K562 (cell line): Measurements from ENCODE around the gene JMJD1C. TPM values are rescaled to one million over a fixed set of nuclear protein-coding genes. Genes with fewer than 3 reads are reported as not detected.

Experiments
- ATAC-seq: fragments of 200-7000 bp; cut with Tn5 transposase; 3 replicates; pipeline ENCODE4 v1.9.1; 2020; ENCODE audit warnings: moderate library complexity
- BruUV-seq: library from RNA; stranded (reverse); fragments of 400-500 nt; replicated peaks from 2 replicates; lab custom pipeline; 2021; lab: Mats Ljungman, UMichigan
- CTCF ChIA-PET: fragments of 300-600 bp; formaldehyde crosslinking; extraction: SDS; loops from one replicate; lab custom pipeline; 2021; ENCODE audit warnings: low intra/inter-chr PET ratio; lab: Yijun Ruan, JAX
- POLR2A ChIA-PET: fragments of 300-600, 350-650 bp; sonication (Branson Sonifier 250); formaldehyde crosslinking; extraction: SDS; loops from one replicate; lab custom pipeline; 2021; ENCODE audit warnings: antibody characterized with exemption, inconsistent platforms; lab: Yijun Ruan, JAX
- DNase-seq, 4 experiments: peaks; one replicate each; pipeline versions ENCODE4 v3.0.0 to v3.0.0-alpha.2; 2011 to 2018; ENCODE audit warnings: low spot score in 3 of 4, mixed read lengths in 3 of 4; ENCODE audit errors: extremely low read depth in 1 of 4
- FAIRE-seq: peaks from 2 replicates; lab custom pipeline; 2011; peaks lifted over from hg19 to GRCh38; lab: Jason Lieb, UNC
- H2AFZ ChIP-seq: 2 replicates; pipeline ENCODE4 v1.6.0; 2011; ENCODE audit warnings: low read depth, low read length, control low read depth, inconsistent platforms
- H3K27ac ChIP-seq: fragments of 200-600 bp; 3 replicates; pipeline ENCODE4 v1.8.0; 2011; ENCODE audit warnings: low read depth, mild to moderate bottlenecking, control low read depth, inconsistent platforms, low read length, moderate library complexity, mixed read lengths; ENCODE audit errors: extremely low read depth
- H3K27me3 ChIP-seq, 2 experiments: fragments of 300-600 bp in 1 of 2; 2 replicates in 1 of 2; 3 replicates in 1 of 2; pipeline versions ENCODE4 v1.6.0 to v1.8.0; 2011; ENCODE audit warnings: inconsistent platforms in 2 of 2, low read length in 2 of 2, mild to moderate bottlenecking in 1 of 2, mixed read lengths in 1 of 2, moderate library complexity in 1 of 2; ENCODE audit not compliant: control insufficient read depth in 2 of 2, insufficient read depth in 2 of 2
- H3K36me3 ChIP-seq: fragments of 300-600 bp; 3 replicates; pipeline ENCODE4 v1.8.0; 2011; ENCODE audit warnings: mild to moderate bottlenecking, low read length, inconsistent platforms; ENCODE audit not compliant: control insufficient read depth, insufficient read depth
- H3K4me1 ChIP-seq, 2 experiments: fragments of 200-600 bp in 1 of 2; replicated peaks in 1 of 2; 2 replicates in 1 of 2; 3 replicates in 1 of 2; pipeline versions ENCODE4 v1.5.1 to v1.8.0; 2011; ENCODE audit warnings: inconsistent platforms in 2 of 2, low read length in 2 of 2, mild to moderate bottlenecking in 1 of 2, mixed read lengths in 1 of 2, moderate library complexity in 1 of 2; ENCODE audit not compliant: control insufficient read depth in 2 of 2, insufficient read depth in 2 of 2
- H3K4me2 ChIP-seq: 2 replicates; pipeline ENCODE4 v1.6.1; 2011; ENCODE audit warnings: low read length, control low read depth, inconsistent platforms, mixed read lengths; ENCODE audit not compliant: insufficient read depth
- H3K4me3 ChIP-seq: fragments of 200-600 bp; sonication (generic), shearing (Covaris generic); 2 replicates; pipeline ENCODE4 v1.5.1; 2016; ENCODE audit warnings: control low read depth, inconsistent platforms
- H3K79me2 ChIP-seq: fragments of 200-600 bp; 3 replicates; pipeline ENCODE4 v1.8.0; 2011; ENCODE audit warnings: low read length, inconsistent platforms; ENCODE audit not compliant: control insufficient read depth, insufficient read depth
- H3K9ac ChIP-seq, 2 experiments: 2 replicates each; pipeline versions ENCODE4 v1.6.0 to v1.6.1; 2011; ENCODE audit warnings: low read depth in 2 of 2, low read length in 2 of 2, control low read depth in 1 of 2, inconsistent platforms in 1 of 2, mild to moderate bottlenecking in 1 of 2, mixed read lengths in 1 of 2; ENCODE audit not compliant: insufficient read depth in 1 of 2
- H3K9me1 ChIP-seq: one replicate; pipeline ENCODE4 v1.6.0; 2011; ENCODE audit warnings: inconsistent platforms, mild to moderate bottlenecking, low read length, moderate library complexity; ENCODE audit not compliant: control insufficient read depth, insufficient read depth
- H3K9me3 ChIP-seq: replicated peaks from 2 replicates; pipeline ENCODE4 v1.5.1; 2011; ENCODE audit warnings: low read depth, low read length, inconsistent platforms; ENCODE audit not compliant: control insufficient read depth, insufficient read depth
- H4K20me1 ChIP-seq: replicated peaks from 2 replicates; pipeline ENCODE4 v1.6.1; 2011; ENCODE audit warnings: low read length, inconsistent platforms, mixed read lengths; ENCODE audit not compliant: control insufficient read depth, insufficient read depth
- ARHGAP35 ChIP-seq: fragments of 450-650 bp; IDR thresholded peaks from 2 replicates; pipeline ENCODE4 v1.6.1; 2018; ENCODE audit not compliant: partially characterized antibody
- C11orf30 ChIP-seq: fragments of 450-650 bp; IDR thresholded peaks from 2 replicates; pipeline ENCODE4 v1.6.1; 2016; ENCODE audit warnings: low read depth, mild to moderate bottlenecking
- HES1 ChIP-seq: fragments of 450-650 bp; IDR thresholded peaks from 2 replicates; pipeline ENCODE4 v1.6.1; 2016; ENCODE audit warnings: low read depth, mild to moderate bottlenecking, moderate library complexity
- MAFF ChIP-seq: IDR thresholded peaks from 2 replicates; pipeline ENCODE4 v1.6.1; 2012; ENCODE audit warnings: low read length, improper control_type of control experiment
- MAFG ChIP-seq: fragments of 450-650 bp; conservative IDR thresholded peaks from 2 replicates; pipeline ENCODE4 v1.6.1; 2016; ENCODE audit warnings: missing genetic modification characterization, missing compliant biosample characterization
- MAFK ChIP-seq: IDR thresholded peaks from 2 replicates; pipeline ENCODE4 v1.6.1; 2011; ENCODE audit warnings: low read length, improper control_type of control experiment
- RAD21 ChIP-seq, 2 experiments: fragments of 250-450 bp in 1 of 2; fragments of 450-650 bp in 1 of 2; sonication (Bioruptor Pico) in 1 of 2; formaldehyde crosslinking in 1 of 2; IDR thresholded peaks in 1 of 2; conservative IDR thresholded peaks in 1 of 2; 2 replicates each; pipeline versions ENCODE4 v1.4.0 to v1.8.0; 2020 to 2022; ENCODE audit warnings: mild to moderate bottlenecking in 2 of 2, moderate library complexity in 1 of 2
- TARDBP ChIP-seq: fragments of 450-650 bp; IDR thresholded peaks from 2 replicates; pipeline ENCODE4 v1.6.1; 2016
- ZNF316 ChIP-seq: fragments of 450-650 bp; IDR thresholded peaks from 2 replicates; pipeline ENCODE4 v1.6.1; 2016
- WGBS: fragments of 100-300 bp; shearing (Covaris generic); methylation state at CpG from one replicate; pipeline ENCODE4 v1.1.6; 2016; ENCODE audit warnings: low coverage, mixed read lengths; ENCODE audit not compliant: insufficient coverage; ENCODE audit errors: missing lambda C conversion rate; 5-methylcytosine and 5-hydroxymethylcytosine counted together
- in situ Hi-C: fragments of 300-500 bp; cut with MboI; formaldehyde crosslinking; loops from 4 replicates; pipeline ENCODE4 v1.15.0; 2018; ENCODE audit warnings: inconsistent platforms, mixed read lengths
- intact Hi-C: fragments of 100-400 bp; cut with micrococcal nuclease; formaldehyde crosslinking; loops from 2 replicates; pipeline ENCODE4 v1.14.2; 2022
- polyA plus RNA-seq, 8 experiments: library from polyadenylated mRNA; depleted of rRNA in 4 of 8; stranded (reverse) in 5 of 8; unstranded in 3 of 8; fragments of >200 nt; fragmentation: Nextera tagmentation in 2 of 8; fragmentation: Illumina TruSeq in 1 of 8; extraction: Ambion mirVana in 2 of 8; extraction: Trizol in 1 of 8; gene quantifications; 2 replicates each; pipeline versions ENCODE4 v1.2.1 to v1.2.3, GENCODE V29; 2011 to 2014; ENCODE audit warnings: inconsistent platforms in 1 of 8, missing spikeins in 1 of 8
- total RNA-seq, 7 experiments: library from RNA; depleted of rRNA in 6 of 7; stranded (reverse); fragments of >200 nt in 6 of 7; fragmentation: Illumina TruSeq in 2 of 7; extraction: Trizol in 2 of 7; gene quantifications; 2 replicates each; pipeline versions ENCODE4 v1.2.1 to v1.2.3, GENCODE V29; 2011 to 2021; ENCODE audit warnings: low replicate concordance in 1 of 7
- TF ChIP-seq, protein P1 (sequence below): fragments of 250-450 bp; sonication (Bioruptor Pico); IDR thresholded peaks from 2 replicates; pipeline ENCODE4 v1.4.0; 2020; ENCODE audit warnings: mild to moderate bottlenecking, moderate library complexity

JMJD1C gene
- total and polyA plus RNA-seq, 9 of the 15 experiments (the other 6 are each of a cell fraction or from before 2014, with no cell fraction given), result 25.3 to 68.0 (median 47.2) TPM

DNA sequence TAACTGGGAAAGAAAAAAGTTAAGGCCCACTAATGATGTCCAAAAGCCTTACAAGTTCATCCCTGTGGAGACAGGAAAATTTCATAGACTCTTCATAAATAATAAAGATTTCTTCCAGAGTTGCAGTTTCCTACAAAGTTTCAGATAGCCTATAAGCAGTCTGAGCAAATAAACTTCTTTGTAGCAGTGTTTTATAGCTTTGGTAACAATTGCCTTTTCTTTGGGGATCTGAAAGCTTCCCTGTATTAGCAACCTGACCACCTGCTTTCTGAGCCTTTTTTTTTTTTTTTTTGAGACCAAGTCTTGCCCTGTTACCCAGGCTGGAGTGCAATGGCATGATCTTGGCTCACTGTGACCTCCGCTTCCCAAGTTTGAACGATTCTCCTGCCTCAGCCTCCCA lies 182.7 kb downstream of the JMJD1C start:
- Histone ChIP-seq H3K27ac (no peak overlapping the region), H3K4me2 (no peak overlapping the region), H3K27me3 (no peaks in the 10 kb centered on the region), H2AFZ (no peak overlapping the region), H4K20me1 (no peaks in the 10 kb centered on the region), H3K4me3 (no peak overlapping the region), H3K36me3 (no peaks in the 10 kb centered on the region), H3K79me2 (peaks cover 21% of the 10 kb centered on the region), H3K9me1 (no peaks in the 10 kb centered on the region), H3K9me3 (no peaks in the 10 kb centered on the region), H3K4me1 (peaks cover 0 to 6% of the 10 kb centered on the region in 2 experiments; a peak in 2 of 5 replicates), H3K9ac (no peak overlapping the region)
- ChIA-PET CTCF (no interaction called here), POLR2A (interaction anchor here (1.2 kb wide), 1 partner anchor 10 kb away, joined by 3 read pairs; no protein-coding TSS in a partner anchor)
- intact Hi-C loops (no loop called here), in situ Hi-C loops (no loop called here)
- no CpG with 5 or more reads among the region's 2 CpGs for WGBS
- DNase-seq (no peak), FAIRE-seq (no peak), ATAC-seq (no peak)
- no peak for TF ChIP-seq ARHGAP35
- no TSS peak for BruUV-seq

DNA sequence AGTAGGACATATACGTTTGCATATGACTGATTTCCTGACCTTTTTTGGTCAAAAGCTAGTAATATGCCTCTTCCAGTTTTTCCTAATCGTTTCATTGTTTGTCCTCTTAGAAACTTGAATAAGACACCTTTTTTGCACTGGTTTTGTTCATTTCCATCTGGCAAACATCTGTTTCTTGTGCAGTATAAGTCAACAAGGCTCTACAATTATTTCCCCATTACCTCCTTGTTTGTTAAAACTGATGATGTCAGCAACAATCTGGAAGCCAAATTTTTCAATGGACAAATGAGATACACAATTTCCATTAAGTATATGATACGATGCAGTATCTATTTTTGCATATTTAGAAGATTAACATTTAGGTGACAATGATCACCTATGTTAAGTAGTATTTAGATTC lies 183.8 kb downstream of the JMJD1C start:
- H3K27me3 ChIP-seq, result no peaks in the 10 kb centered on the region
- no TSS peak for BruUV-seq
- ChIA-PET CTCF (no interaction called here), POLR2A (no interaction called here)
- no peaks in the 10 kb centered on the region for H3K36me3 ChIP-seq
- intact Hi-C loops, result no loop called here
- peaks cover 20% of the 10 kb centered on the region for H3K79me2 ChIP-seq
- no peak overlapping the region for H3K4me3 ChIP-seq
- peaks cover 0 to 6% of the 10 kb centered on the region in 2 experiments; a peak in 2 of 5 replicates for H3K4me1 ChIP-seq
- ATAC-seq, result no peak
- TF ChIP-seq MAFG (tag) (peak; percentile 82), HES1 (no peak), MAFF (peak; percentile 95), RAD21 (CRISPR knock-in tag; conservative IDR thresholded peaks at IDR 0.05 in 1 of 2, IDR thresholded peaks at IDR 0.05 in 1 of 2) (no peak), TARDBP (no peak), C11orf30 (peak; percentile 89), ZNF316 (peak; percentile 95), MAFK (peak; percentile 96)
- TF ChIP-seq, protein P1, sequence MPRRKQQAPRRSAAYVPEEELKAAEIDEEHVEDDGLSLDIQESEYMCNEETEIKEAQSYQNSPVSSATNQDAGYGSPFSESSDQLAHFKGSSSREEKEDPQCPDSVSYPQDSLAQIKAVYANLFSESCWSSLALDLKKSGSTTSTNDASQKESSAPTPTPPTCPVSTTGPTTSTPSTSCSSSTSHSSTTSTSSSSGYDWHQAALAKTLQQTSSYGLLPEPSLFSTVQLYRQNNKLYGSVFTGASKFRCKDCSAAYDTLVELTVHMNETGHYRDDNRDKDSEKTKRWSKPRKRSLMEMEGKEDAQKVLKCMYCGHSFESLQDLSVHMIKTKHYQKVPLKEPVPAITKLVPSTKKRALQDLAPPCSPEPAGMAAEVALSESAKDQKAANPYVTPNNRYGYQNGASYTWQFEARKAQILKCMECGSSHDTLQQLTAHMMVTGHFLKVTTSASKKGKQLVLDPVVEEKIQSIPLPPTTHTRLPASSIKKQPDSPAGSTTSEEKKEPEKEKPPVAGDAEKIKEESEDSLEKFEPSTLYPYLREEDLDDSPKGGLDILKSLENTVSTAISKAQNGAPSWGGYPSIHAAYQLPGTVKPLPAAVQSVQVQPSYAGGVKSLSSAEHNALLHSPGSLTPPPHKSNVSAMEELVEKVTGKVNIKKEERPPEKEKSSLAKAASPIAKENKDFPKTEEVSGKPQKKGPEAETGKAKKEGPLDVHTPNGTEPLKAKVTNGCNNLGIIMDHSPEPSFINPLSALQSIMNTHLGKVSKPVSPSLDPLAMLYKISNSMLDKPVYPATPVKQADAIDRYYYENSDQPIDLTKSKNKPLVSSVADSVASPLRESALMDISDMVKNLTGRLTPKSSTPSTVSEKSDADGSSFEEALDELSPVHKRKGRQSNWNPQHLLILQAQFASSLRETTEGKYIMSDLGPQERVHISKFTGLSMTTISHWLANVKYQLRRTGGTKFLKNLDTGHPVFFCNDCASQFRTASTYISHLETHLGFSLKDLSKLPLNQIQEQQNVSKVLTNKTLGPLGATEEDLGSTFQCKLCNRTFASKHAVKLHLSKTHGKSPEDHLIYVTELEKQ (CRISPR knock-in tag), result no peak
- 87% methylated on average over 3 of the region's 3 CpGs for WGBS
- no peak overlapping the region for H2AFZ ChIP-seq
- no peak for FAIRE-seq
- DNase-seq, result no peak
- no peak overlapping the region for H3K4me2 ChIP-seq
- no peaks in the 10 kb centered on the region for H3K9me3 ChIP-seq
- no peak overlapping the region for H3K9ac ChIP-seq
- H3K27ac ChIP-seq, result no peak overlapping the region
- in situ Hi-C loops, result no loop called here
- H3K9me1 ChIP-seq, result no peaks in the 10 kb centered on the region
- no peaks in the 10 kb centered on the region for H4K20me1 ChIP-seq
